GM19043 (cell line): ENCODE measurements around the gene RPS6KA5.
"Not testable (repeated sequence)": the region's sequence is repeated elsewhere in the genome, so short reads cannot be mapped to it uniquely, and the experiment has no call there.

Experiments
- ATAC-seq: cut with Tn5 transposase; IDR thresholded peaks from one replicate; pipeline ENCODE4 v1.9.1; 2021; ENCODE audit warnings: low read depth; ENCODE audit not compliant: unreplicated experiment

RPS6KA5 gene

GRCh38 chr14:90844321-90844720, 216.1 kb downstream of the RPS6KA5 start:
- no peak for ATAC-seq

- ATAC-seq, result no peak
These were observed 217.7 kb downstream of the RPS6KA5 start for GRCh38 chr14:90842726-90843125.

- ATAC-seq, result not testable (repeated sequence)
These were observed 219.8 kb downstream of the RPS6KA5 start for GRCh38 chr14:90840667-90841066.

DNA sequence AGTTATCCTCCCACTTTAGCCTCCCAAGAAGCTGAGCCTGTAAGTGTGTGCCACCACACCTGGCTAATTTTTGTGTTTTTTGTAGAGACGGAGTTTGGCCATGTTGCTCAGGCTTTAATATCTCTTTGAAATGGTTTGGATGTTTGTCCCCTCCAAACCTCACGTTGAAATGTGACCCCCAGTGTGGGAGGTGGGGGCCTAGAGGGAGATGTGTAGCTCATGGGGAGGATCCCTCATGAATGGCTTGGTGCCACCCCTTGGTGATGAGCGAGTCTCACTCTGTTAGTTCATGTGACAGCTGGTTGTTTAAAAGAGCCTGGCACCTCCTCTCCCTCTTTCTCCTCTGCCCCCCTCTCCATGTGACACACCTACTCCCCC, 220.6 kb downstream of the RPS6KA5 start:
- no peak for ATAC-seq

DNA sequence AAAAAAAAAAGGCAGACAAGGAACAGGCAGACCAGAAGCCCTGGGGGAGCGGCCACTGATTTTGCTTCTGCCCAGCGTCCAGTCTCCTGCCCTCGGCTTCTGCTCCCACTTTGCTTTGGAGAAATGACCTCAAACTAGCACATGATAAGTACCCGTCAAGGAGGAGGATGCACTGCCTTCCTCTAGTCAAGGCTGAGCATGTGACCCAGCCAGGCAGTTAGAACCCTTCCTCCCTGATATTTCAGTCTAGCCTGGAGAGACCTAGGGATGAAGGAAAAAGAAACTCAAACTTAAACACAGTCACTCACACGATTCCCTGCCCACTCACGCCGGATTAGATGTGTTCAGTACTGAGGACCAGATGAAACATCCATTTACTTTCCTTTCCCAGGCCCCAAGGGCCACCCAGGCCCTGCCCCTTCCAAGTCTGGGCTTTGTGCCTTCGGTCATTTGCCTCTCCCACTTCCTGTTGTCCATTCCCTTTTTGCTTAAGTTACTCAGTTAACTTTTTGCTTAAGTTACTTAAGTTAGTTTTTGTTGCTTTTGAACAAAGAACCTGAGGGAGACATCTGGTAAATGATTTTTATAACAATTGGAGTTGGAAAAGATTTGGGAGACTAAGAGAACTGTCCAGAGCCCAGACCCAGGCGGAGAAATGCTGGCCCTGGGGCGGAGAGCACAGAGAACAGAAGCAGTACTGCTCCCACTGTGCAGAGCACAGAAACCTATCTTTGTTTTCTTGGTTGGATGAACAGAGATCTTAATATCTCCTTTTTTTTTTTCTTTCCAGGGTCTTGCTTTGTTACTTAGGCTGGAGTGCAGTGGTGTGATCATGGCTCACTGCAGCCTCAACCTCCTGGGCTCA, 221.2 kb downstream of the RPS6KA5 start:
- no peak for ATAC-seq

GRCh38 chr14:90838531-90838930, 221.9 kb downstream of the RPS6KA5 start:
- ATAC-seq, result not testable (repeated sequence)

DNA sequence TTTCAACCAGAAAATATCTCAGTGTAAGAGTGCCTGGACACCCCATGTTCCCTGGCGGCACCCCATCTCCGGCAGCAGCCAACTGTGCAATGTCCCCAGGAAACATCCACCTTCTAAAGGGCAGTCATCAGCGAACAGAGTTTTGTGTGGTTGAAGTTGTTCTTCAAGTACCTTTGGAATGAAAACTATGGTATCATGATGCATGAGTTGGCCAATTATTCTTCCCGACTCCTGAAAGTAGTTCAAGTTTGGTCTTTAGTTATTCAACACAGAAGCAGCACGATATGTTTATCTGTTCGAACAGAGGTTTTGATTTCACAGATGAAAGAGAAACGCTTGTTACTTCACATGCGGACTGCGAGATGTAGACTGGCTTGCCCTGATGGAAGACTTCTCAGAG, 223.1 kb downstream of the RPS6KA5 start:
- no peak for ATAC-seq

GRCh38 chr14:90836692-90837063, 223.8 kb downstream of the RPS6KA5 start:
- ATAC-seq, result no peak

DNA sequence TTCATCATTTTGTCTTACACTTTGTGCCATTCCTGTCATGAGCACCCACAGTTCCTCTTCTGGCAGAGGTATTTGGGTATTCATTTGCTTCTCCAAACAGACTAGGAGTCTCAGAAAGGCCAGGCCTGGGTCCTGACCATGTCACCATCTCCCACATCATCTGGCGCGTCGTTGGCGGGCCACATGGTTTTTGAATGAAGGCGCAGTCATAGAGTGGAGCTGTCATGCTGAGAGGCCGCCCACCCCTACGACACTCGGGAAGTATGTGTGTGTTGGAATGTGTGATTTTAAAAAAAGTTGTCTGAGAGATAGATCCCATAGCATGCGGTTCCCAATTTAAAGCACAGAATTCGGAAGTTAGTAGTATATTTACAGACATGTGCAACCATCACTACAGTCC, 228.6 kb downstream of the RPS6KA5 start:
- no peak for ATAC-seq

GRCh38 chr14:90830931-90831701, 229.3 kb downstream of the RPS6KA5 start:
- no peak for ATAC-seq

GRCh38 chr14:90829677-90830076, 230.8 kb downstream of the RPS6KA5 start:
- no peak for ATAC-seq

- ATAC-seq, result peak; percentile 43
These were observed 231.6 kb downstream of the RPS6KA5 start for GRCh38 chr14:90828642-90829487.

GRCh38 chr14:90827919-90828610, 232.4 kb downstream of the RPS6KA5 start:
- peak; percentile 96 for ATAC-seq

- ATAC-seq, result not testable (repeated sequence)
These were observed 236.9 kb downstream of the RPS6KA5 start for GRCh38 chr14:90823542-90823941.

DNA sequence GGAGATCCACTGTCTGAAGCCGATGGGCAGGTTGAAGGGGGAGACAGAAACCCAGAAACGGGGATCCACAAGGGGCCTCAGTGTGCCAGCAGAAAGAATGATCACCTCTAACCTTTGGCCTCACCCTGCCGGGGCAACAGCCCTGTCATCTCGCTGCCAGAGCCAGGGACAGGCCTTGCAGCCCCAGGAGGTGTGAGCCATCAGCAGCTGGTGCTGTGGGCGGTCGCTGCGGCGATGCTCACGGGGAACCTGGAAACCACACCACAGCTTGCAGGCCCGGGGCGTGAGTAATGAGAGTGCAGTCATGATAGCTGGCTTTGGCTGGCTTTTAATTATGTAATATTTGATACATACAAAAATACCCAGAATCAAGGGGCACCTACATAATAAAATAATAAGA, 239.5 kb downstream of the RPS6KA5 start:
- ATAC-seq, result peak; percentile 73

DNA sequence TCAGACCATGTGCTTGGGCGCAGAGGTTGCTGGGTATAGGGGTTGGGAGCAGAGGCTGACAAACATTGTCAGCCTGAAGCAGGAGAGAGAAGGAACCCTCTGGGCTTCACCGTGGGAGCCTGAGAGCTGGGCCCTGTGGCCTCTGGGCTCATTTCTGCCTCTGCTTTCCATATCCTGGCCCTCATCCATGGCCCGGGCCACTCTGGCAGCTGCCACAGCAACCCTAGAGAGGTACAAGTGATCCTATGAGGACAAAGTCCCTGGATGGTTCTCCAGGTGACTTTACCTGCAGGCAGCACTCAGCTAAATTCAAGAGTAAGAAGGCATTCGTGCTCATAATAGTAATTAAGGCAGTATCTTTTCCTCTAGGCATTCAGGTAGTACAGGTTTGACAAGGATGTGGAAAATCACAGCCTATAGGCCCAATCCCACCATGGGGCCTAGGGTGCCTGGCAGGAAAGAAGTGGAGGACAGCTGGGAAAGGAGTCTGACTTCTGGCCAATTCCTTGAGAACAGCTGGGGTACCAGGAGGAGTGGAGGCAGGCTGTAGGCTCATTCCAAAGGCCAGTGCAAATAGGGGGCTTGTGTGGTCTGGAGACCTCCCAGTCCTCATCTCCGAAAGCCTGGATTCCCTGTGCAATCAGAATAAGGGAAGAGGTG, 240.6 kb downstream of the RPS6KA5 start:
- no peak for ATAC-seq

DNA sequence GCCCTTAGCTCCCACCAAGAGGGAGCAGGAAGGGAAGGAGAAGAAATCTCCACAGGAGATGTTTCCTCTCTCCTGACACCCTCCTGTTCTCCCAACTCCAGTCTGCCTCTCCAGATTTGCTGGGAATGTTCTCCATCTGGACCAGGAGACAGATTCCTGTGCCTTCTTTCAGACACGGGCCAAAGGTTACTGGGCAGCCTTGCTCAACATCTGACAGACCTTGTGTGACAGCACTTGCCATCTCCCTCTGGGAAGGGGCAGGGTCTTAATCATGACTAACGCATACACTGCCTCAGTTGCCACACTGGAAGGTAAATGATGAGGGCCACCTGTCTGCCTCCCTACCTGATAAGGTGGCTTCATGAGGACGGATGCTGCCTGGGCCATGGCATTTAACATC, 241.7 kb downstream of the RPS6KA5 start:
- ATAC-seq, result no peak

DNA sequence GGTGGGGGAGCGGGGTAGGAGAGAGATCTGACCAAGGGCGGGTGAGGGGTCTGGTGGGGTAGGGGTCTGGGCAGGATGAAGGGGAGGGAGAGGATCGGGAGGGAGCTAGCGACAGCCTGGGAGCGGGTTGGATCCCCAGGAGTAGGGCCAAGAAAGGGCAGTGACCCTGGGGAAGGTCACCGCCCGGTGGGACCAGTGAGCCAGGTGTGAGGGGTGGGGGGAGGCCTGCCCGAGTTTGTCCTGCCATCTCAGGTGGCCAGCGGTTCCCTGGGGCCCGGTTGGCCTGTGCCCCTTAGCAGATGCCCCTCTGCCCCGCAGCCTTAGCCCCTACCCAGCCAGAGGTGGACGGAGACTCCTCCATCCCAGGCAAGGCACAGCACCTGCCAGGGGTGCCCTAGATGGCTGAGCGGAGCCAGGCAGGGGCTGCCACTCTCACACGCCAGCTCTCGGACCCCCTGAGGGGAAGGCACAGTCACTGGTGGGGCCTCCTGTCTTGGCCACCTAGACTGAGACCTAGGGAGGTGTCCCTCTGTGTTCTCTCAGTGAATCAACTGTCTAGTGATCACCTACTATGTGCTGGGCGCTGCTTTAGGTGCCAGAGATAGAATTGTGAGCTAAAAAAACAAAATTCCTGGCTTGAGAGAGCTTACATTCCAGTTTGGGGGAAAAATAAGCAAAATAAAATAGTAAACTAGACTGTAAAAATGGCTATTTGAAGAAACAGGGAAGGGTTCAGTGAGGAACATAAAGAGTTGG, 243.6 kb downstream of the RPS6KA5 start:
- no peak for ATAC-seq
